Activated naive CD8-positive, alpha-beta T cell treated with anti-CD3 and anti-CD28 coated beads, Interleukin-2, amount 10 ng/mL, durations not matched to agents 7 days and 5 days (primary cell): ENCODE data around the gene CAMSAP1. TPM values are rescaled to one million over a fixed set of nuclear protein-coding genes. Genes with fewer than 3 reads are reported as not detected.

Experiments
- ATAC-seq: fragments of 150-1000 bp; cut with Tn5 transposase; one replicate; pipeline ENCODE4 v1.10.0; 2021; ENCODE audit warnings: low read depth, moderate library complexity
- POLR2A ChIA-PET: fragments of 350-600 bp; sonication (Branson Sonifier 250); formaldehyde crosslinking; loops from one replicate; lab custom pipeline; 2021; ENCODE audit warnings: antibody characterized with exemption; lab: Charles Lee
- DNase-seq: peaks from one replicate; pipeline ENCODE4 v3.0.0; 2021
- H3K27ac Mint-ChIP-seq: one replicate; pipeline ENCODE4 v1.8.0; 2022; ENCODE audit warnings: mild to moderate bottlenecking, mixed read lengths
- H3K27me3 Mint-ChIP-seq: one replicate; pipeline ENCODE4 v1.8.0; 2022; ENCODE audit warnings: mild to moderate bottlenecking, moderate library complexity, mixed read lengths
- H3K36me3 Mint-ChIP-seq: one replicate; pipeline ENCODE4 v1.8.0; 2021; ENCODE audit warnings: mild to moderate bottlenecking, mixed read lengths
- H3K4me1 Mint-ChIP-seq: one replicate; pipeline ENCODE4 v1.8.0; 2021; ENCODE audit warnings: mixed read lengths
- H3K4me3 Mint-ChIP-seq: one replicate; pipeline ENCODE4 v1.8.0; 2022; ENCODE audit warnings: mild to moderate bottlenecking, moderate library complexity, mixed read lengths
- H3K9me3 Mint-ChIP-seq: one replicate; pipeline ENCODE4 v1.8.0; 2021; ENCODE audit warnings: mixed read lengths
- total RNA-seq, 2 experiments: library from RNA; stranded (reverse); gene quantifications; one replicate each; pipeline ENCODE4 v1.2.3, GENCODE V29; 2021

Gene CAMSAP1
- total RNA-seq, 2 experiments from 2014 or later: 32.5 to 35.4 TPM

GRCh38 chr9:135759676-135760300 lies 147.6 kb downstream of the CAMSAP1 start:
- Mint-ChIP-seq H3K4me3 (no peak overlapping the region), H3K9me3 (no peaks in the 10 kb centered on the region), H3K4me1 (no peaks in the 10 kb centered on the region), H3K36me3 (no peaks in the 10 kb centered on the region), H3K27ac (no peak overlapping the region), H3K27me3 (no peaks in the 10 kb centered on the region)
- POLR2A ChIA-PET: no interaction called here
- DNase-seq: no peak
- ATAC-seq: no peak

GRCh38 chr9:135758870-135759269 lies 148.5 kb downstream of the CAMSAP1 start:
- ATAC-seq (no peak), DNase-seq (no peak)
- Mint-ChIP-seq H3K36me3 (no peaks in the 10 kb centered on the region), H3K4me3 (no peak overlapping the region), H3K9me3 (no peaks in the 10 kb centered on the region), H3K27me3 (no peaks in the 10 kb centered on the region), H3K4me1 (no peaks in the 10 kb centered on the region), H3K27ac (no peak overlapping the region)
- POLR2A ChIA-PET: no interaction called here

Other genes with a start within 250 kb of the CAMSAP1 start
- not detected for gene LCN9, start 244.2 kb downstream of the CAMSAP1 start, total RNA-seq
- not detected for gene SOHLH1, start 208.1 kb downstream of the CAMSAP1 start, total RNA-seq
- gene KCNT1, start 205.4 kb downstream of the CAMSAP1 start, total RNA-seq: not detected
- gene UBAC1, start 53.8 kb upstream of the CAMSAP1 start, total RNA-seq: 10 to 100 TPM; 30.5 to 31.0 TPM
- 10 to 100 TPM; 10.5 to 11.2 TPM for gene NACC2, start 187.7 kb upstream of the CAMSAP1 start, total RNA-seq
- 10 to 100 TPM; 45.3 to 45.9 TPM for gene TMEM250, start 211.3 kb upstream of the CAMSAP1 start, total RNA-seq